ENCODE data around the gene KDM5C. TPM values are rescaled to one million over a fixed set of nuclear protein-coding genes. Genes with fewer than 3 reads are reported as not detected.

Gene KDM5C
- total and polyA plus RNA-seq, 9 of the 15 experiments (the other 6 are each of a cell fraction or from before 2014, with no cell fraction given): 0.62 to 136 (median 52.4) TPM

DNA sequence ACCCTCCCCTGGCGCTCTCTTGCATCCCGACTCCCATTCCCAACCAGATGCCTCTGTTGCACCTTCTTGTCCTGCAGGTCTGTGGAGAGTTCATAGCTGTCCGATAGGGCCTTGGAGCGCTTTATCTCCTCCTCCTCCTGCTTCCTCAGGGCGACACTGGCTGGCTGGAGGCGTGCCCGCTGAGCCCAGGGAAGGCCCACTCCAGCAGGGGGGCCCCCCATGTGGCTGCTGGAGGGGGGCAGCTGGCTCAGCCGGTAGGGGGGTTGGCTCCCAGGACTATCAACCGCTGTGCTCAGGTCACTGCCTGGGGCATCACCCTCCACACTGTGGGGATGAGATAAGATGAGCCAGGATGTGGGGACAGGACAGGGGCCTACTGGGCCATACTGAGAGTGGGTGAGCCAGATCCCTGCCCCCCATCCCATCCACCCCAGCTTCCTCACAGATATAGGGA is 30.8 kb upstream of the KDM5C start (continued):
- TF ChIP-seq, protein P1, sequence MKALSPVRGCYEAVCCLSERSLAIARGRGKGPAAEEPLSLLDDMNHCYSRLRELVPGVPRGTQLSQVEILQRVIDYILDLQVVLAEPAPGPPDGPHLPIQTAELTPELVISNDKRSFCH (CRISPR knock-in tag; IDR thresholded peaks at IDR 0.05): no peak
- TF ChIP-seq, protein P1 (tag; IDR thresholded peaks at IDR 0.05): no peak
- TF ChIP-seq SRF (CRISPR knock-in tag; IDR thresholded peaks at IDR 0.05) (peak in 1 of 2 experiments; percentile 36; a peak in 1 of 4 replicates), OTX1 (CRISPR knock-in tag; IDR thresholded peaks at IDR 0.05) (no peak), CAMTA2 (CRISPR knock-in tag; conservative IDR thresholded peaks at IDR 0.05) (no peak), SREBF1 (IDR thresholded peaks at IDR 0.05; ENCODE audit: borderline replicate concordance, low read depth, low read length) (no peak), MYBL2 (IDR thresholded peaks at IDR 0.05; ENCODE audit: low read depth) (no peak), MYBL2 (CRISPR knock-in tag; IDR thresholded peaks at IDR 0.05; ENCODE audit: borderline replicate concordance) (no peak), PYGO2 (tag; IDR thresholded peaks at IDR 0.05) (no peak), NEUROD1 (IDR thresholded peaks at IDR 0.05; ENCODE audit: borderline replicate concordance, low read depth, low read length, partially characterized antibody) (peak; percentile 28), NCOA4 (IDR thresholded peaks at IDR 0.05; ENCODE audit: partially characterized antibody) (no peak), ATF1 (CRISPR knock-in tag; IDR thresholded peaks at IDR 0.05) (no peak), ATF1 (tag; IDR thresholded peaks at IDR 0.05) (no peak), KDM5B (IDR thresholded peaks at IDR 0.05; ENCODE audit: insufficient replicate concordance, low read depth, low read length) (no peak), GATAD2A (IDR thresholded peaks at IDR 0.05) (0 out of 2 replicates have a peak, but pooled peaks have one; percentile 63), EWSR1 (IDR thresholded peaks at IDR 0.05; ENCODE audit: borderline replicate concordance, low read depth, partially characterized antibody) (no peak)
- TF ChIP-seq, protein P2, sequence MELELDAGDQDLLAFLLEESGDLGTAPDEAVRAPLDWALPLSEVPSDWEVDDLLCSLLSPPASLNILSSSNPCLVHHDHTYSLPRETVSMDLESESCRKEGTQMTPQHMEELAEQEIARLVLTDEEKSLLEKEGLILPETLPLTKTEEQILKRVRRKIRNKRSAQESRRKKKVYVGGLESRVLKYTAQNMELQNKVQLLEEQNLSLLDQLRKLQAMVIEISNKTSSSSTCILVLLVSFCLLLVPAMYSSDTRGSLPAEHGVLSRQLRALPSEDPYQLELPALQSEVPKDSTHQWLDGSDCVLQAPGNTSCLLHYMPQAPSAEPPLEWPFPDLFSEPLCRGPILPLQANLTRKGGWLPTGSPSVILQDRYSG (tag; conservative IDR thresholded peaks at IDR 0.05; ENCODE audit: low read depth): no peak
- TF ChIP-seq, protein P3, sequence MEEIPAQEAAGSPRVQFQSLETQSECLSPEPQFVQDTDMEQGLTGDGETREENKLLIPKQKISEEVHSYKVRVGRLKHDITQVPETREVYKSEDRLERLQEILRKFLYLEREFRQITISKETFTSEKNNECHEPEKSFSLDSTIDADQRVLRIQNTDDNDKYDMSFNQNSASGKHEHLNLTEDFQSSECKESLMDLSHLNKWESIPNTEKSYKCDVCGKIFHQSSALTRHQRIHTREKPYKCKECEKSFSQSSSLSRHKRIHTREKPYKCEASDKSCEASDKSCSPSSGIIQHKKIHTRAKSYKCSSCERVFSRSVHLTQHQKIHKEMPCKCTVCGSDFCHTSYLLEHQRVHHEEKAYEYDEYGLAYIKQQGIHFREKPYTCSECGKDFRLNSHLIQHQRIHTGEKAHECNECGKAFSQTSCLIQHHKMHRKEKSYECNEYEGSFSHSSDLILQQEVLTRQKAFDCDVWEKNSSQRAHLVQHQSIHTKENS (CRISPR knock-in tag; IDR thresholded peaks at IDR 0.05): no peak
- TF ChIP-seq, protein P4, sequence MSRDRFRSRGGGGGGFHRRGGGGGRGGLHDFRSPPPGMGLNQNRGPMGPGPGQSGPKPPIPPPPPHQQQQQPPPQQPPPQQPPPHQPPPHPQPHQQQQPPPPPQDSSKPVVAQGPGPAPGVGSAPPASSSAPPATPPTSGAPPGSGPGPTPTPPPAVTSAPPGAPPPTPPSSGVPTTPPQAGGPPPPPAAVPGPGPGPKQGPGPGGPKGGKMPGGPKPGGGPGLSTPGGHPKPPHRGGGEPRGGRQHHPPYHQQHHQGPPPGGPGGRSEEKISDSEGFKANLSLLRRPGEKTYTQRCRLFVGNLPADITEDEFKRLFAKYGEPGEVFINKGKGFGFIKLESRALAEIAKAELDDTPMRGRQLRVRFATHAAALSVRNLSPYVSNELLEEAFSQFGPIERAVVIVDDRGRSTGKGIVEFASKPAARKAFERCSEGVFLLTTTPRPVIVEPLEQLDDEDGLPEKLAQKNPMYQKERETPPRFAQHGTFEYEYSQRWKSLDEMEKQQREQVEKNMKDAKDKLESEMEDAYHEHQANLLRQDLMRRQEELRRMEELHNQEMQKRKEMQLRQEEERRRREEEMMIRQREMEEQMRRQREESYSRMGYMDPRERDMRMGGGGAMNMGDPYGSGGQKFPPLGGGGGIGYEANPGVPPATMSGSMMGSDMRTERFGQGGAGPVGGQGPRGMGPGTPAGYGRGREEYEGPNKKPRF (IDR thresholded peaks at IDR 0.05; ENCODE audit: low read depth, low read length): no peak
